AG04449 (cell line): ENCODE data around the gene SYNDIG1.

Experiments
- CTCF ChIA-PET: fragments of 350-600 bp; formaldehyde crosslinking; extraction: SDS; loops from one replicate; lab custom pipeline; 2021; ENCODE audit warnings: antibody characterized with exemption; lab: Yijun Ruan, JAX
- POLR2A ChIA-PET: fragments of 400-600, 350-600 bp; formaldehyde crosslinking; extraction: SDS; loops from one replicate; lab custom pipeline; 2020; ENCODE audit warnings: antibody characterized with exemption, inconsistent platforms; lab: Yijun Ruan, JAX
- DNase-seq: peaks from one replicate; pipeline ENCODE4 v3.0.0-alpha.2; 2010; ENCODE audit warnings: low read depth, low spot score
- H3K4me3 ChIP-seq: 2 replicates; pipeline ENCODE4 v1.5.1; 2011; ENCODE audit warnings: low read depth, mild to moderate bottlenecking, control low read depth, low read length
- CTCF ChIP-seq: IDR thresholded peaks from one replicate; pipeline ENCODE4 v1.5.1; 2011; ENCODE audit warnings: mild to moderate bottlenecking, moderate library complexity, low read length, control low read depth, inconsistent platforms; ENCODE audit not compliant: insufficient read depth; ENCODE audit errors: missing control alignments

SYNDIG1 gene

GRCh38 chr20:24576447-24576846 lies 107.0 kb downstream of the SYNDIG1 start:
- CTCF ChIA-PET = no interaction called here
- no peak for DNase-seq
- TF ChIP-seq CTCF = no peak
- POLR2A ChIA-PET = no interaction called here
- no peak overlapping the region for H3K4me3 ChIP-seq

GRCh38 chr20:24577271-24577909 lies 108.0 kb downstream of the SYNDIG1 start:
- POLR2A ChIA-PET = no interaction called here
- no peak overlapping the region for H3K4me3 ChIP-seq
- no peak for TF ChIP-seq CTCF
- no peak for DNase-seq
- CTCF ChIA-PET = interaction anchor here (0.8 kb wide), 1 partner anchor 9 kb away, joined by 3 read pairs; no protein-coding TSS in a partner anchor

- H3K4me3 ChIP-seq = no peak overlapping the region
- POLR2A ChIA-PET = no interaction called here
- no peak for TF ChIP-seq CTCF
- DNase-seq = no peak
- CTCF ChIA-PET = no interaction called here
Measured at GRCh38 chr20:24578567-24579415, 109.4 kb downstream of the SYNDIG1 start.

- no peak overlapping the region for H3K4me3 ChIP-seq
- POLR2A ChIA-PET = no interaction called here
- CTCF ChIA-PET = no interaction called here
- no peak for DNase-seq
- TF ChIP-seq CTCF = no peak
Measured at GRCh38 chr20:24579475-24579874, 110.0 kb downstream of the SYNDIG1 start.

GRCh38 chr20:24580006-24580405 lies 110.6 kb downstream of the SYNDIG1 start:
- no peak overlapping the region for H3K4me3 ChIP-seq
- POLR2A ChIA-PET = no interaction called here
- TF ChIP-seq CTCF = no peak
- CTCF ChIA-PET = no interaction called here
- no peak for DNase-seq

GRCh38 chr20:24580855-24581254 lies 111.4 kb downstream of the SYNDIG1 start:
- ChIA-PET POLR2A (no interaction called here), CTCF (no interaction called here)
- no peak for TF ChIP-seq CTCF
- no peak overlapping the region for H3K4me3 ChIP-seq
- no peak for DNase-seq
